Ascending aorta (tissue), 2 donors: ENCODE results near the gene AHCYL2. TPM values are rescaled to one million over a fixed set of nuclear protein-coding genes. Genes with fewer than 3 reads are reported as not detected.
A peak's percentile ranks its signal among the peaks of the same experiment; 100 is the strongest.

Experiments
- DNase-seq, 2 donors: peaks; one replicate each; pipeline ENCODE4 v3.0.0-alpha.2; 2019; ENCODE audit warnings: low spot score in 2 of 2
- H3K27ac ChIP-seq, 2 donors: fragments of 200-600 bp; sonication (generic); one replicate each; pipeline ENCODE4 v1.5.1; 2016 to 2017; ENCODE audit warnings: mild to moderate bottlenecking in 1 of 2
- H3K27me3 ChIP-seq: fragments of 200-600 bp; sonication (generic); one replicate; pipeline ENCODE4 v1.5.1; 2017
- H3K36me3 ChIP-seq, 2 donors: fragments of 200-600 bp; sonication (generic); one replicate each; pipeline ENCODE4 v1.5.1; 2016
- H3K4me1 ChIP-seq, 2 donors: fragments of 200-600 bp; sonication (generic); one replicate each; pipeline ENCODE4 v1.5.1; 2016 to 2017; ENCODE audit warnings: mild to moderate bottlenecking in 1 of 2
- H3K4me3 ChIP-seq, 2 donors: fragments of 200-600 bp; sonication (generic); one replicate each; pipeline ENCODE4 v1.5.1; 2016 to 2017; ENCODE audit warnings: mild to moderate bottlenecking in 1 of 2
- H3K9me3 ChIP-seq, 2 donors: fragments of 200-600 bp; sonication (generic); one replicate each; pipeline ENCODE4 v1.5.1; 2016
- intact Hi-C: fragments of 100-400 bp; cut with DNase I; formaldehyde crosslinking; loops from one replicate; pipeline ENCODE4 v1.15.1; 2023
- total RNA-seq: library from RNA; depleted of rRNA; stranded (reverse); fragments of >200 nt; gene quantifications from one replicate; pipeline ENCODE4 v1.1.0, GENCODE V29; 2016
- TF ChIP-seq, protein P1 (sequence below), 3 experiments: fragments of 200-600 bp in 2 of 3; fragments of 450-650 bp in 1 of 3; sonication (generic) in 2 of 3; IDR thresholded peaks; one replicate each; pipeline ENCODE4 v1.5.1; 2016 to 2019; ENCODE audit warnings: antibody characterized with exemption in 3 of 3, mild to moderate bottlenecking in 1 of 3, moderate library complexity in 1 of 3

The AHCYL2 gene
- total RNA-seq, 1 donor from 2014 or later, result 62.9 TPM

DNA sequence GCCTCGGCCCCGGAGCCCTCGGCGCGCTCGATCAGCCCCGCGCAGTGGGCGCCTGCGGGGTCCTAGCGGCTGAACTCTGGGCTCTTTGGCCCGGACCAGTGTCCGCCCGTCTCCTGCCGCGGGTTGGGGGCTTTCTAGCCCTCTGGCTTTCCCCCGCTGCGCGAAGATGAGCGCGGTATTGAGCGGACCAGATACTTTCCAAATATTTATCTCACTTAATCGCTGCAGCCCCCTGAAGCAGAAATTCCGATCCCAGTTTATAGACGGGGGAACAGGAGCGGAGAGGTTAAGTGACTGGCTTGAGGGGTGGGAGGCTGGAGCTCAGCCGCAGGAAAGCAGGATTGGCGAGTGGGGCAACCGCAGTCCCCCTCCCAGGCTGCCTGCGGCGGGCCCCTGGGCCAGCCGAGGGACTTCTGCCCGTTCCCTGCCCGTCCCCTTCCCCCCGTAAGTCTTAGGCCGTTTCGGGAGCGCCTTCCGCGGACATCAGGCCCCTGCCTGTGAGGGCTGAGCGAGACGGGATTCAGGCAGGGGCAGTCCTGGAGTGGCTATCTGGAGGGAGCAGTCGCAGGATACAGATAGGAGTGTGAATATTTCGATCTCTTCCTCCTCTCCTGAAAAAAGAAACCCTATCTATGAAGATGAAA, 210.0 kb downstream of the AHCYL2 start:
- Histone ChIP-seq H3K27ac (peak overlapping the region in 1 of 2 donors; percentile 9), H3K4me1 (peaks cover 3 to 7% of the 10 kb centered on the region in 2 donors), H3K9me3 (no peaks in the 10 kb centered on the region), H3K4me3 (peak overlapping the region; percentile 75 to 80), H3K36me3 (no peaks in the 10 kb centered on the region), H3K27me3 (no peaks in the 10 kb centered on the region)
- TF ChIP-seq, protein P1, sequence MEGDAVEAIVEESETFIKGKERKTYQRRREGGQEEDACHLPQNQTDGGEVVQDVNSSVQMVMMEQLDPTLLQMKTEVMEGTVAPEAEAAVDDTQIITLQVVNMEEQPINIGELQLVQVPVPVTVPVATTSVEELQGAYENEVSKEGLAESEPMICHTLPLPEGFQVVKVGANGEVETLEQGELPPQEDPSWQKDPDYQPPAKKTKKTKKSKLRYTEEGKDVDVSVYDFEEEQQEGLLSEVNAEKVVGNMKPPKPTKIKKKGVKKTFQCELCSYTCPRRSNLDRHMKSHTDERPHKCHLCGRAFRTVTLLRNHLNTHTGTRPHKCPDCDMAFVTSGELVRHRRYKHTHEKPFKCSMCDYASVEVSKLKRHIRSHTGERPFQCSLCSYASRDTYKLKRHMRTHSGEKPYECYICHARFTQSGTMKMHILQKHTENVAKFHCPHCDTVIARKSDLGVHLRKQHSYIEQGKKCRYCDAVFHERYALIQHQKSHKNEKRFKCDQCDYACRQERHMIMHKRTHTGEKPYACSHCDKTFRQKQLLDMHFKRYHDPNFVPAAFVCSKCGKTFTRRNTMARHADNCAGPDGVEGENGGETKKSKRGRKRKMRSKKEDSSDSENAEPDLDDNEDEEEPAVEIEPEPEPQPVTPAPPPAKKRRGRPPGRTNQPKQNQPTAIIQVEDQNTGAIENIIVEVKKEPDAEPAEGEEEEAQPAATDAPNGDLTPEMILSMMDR (IDR thresholded peaks at IDR 0.05), result no peak
- intact Hi-C loops, result loop anchor here (2.0 kb wide), 1 partner anchor 210 kb away; the partner anchor contains the start of gene AHCYL2
- DNase-seq, result no peak

DNA sequence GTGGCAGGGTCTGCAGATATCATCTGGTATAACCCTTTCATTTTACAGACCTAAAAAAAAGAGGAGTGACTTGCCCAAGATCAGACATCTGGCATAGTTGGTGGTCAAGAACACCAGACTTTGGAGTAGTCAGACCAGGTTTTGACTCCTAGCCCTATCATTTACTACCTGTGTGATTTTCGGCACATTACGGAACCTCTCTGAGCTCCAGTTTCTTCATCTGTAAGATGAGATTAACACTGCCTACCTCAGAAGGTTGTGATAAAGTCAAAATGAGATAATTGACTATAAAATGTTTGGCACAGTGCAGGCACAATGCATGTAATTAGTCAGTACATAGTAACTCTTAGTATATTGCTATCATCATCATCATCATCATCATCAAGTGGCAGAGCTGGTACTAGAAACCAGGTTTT, 210.6 kb downstream of the AHCYL2 start:
- DNase-seq, result no peak
- no peak overlapping the region for H3K27ac ChIP-seq
- TF ChIP-seq, protein P1 (IDR thresholded peaks at IDR 0.05), result no peak
- H3K27me3 ChIP-seq, result no peaks in the 10 kb centered on the region
- H3K4me1 ChIP-seq, result peaks cover 3 to 7% of the 10 kb centered on the region in 2 donors
- peak overlapping the region in 1 of 2 donors; percentile 80 for H3K4me3 ChIP-seq
- H3K9me3 ChIP-seq, result no peaks in the 10 kb centered on the region
- H3K36me3 ChIP-seq, result no peaks in the 10 kb centered on the region
- intact Hi-C loops, result loop anchor here (2.0 kb wide), 1 partner anchor 211 kb away; the partner anchor contains the start of gene AHCYL2

DNA sequence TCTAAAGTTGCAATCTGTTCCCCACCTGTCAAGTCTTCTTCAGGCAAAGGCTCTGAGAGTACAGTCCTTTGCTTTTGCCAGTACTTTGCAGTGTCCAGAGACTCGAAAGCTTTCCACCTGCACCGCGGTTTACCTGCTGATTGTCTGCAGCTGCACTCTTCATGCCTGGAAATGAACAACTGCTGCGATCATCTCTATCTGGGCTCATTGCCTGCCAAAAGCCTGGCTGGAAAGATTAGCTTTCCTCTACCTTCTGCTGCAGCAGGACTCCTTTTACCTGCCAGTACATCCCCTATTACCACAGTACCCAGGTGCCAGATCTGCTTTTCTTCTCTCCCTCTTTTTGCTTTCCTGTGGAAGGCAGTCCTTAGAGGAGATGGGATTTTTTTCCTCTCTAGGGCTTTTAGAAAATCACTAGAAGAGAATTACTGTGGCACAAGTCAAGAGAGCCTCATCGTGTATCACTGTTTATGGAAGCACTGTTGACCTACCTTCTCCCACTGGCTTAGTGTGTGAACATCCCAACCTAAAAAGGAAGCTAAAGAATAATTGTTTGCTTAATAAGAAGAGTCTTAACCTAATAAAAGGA, 211.6 kb downstream of the AHCYL2 start:
- Histone ChIP-seq H3K27ac (no peak overlapping the region), H3K4me1 (peaks cover 3 to 7% of the 10 kb centered on the region in 2 donors), H3K27me3 (no peaks in the 10 kb centered on the region), H3K36me3 (no peaks in the 10 kb centered on the region), H3K9me3 (no peaks in the 10 kb centered on the region), H3K4me3 (no peak overlapping the region)
- TF ChIP-seq, protein P1 (IDR thresholded peaks at IDR 0.05), result no peak
- intact Hi-C loops, result no loop called here
- DNase-seq, result no peak

DNA sequence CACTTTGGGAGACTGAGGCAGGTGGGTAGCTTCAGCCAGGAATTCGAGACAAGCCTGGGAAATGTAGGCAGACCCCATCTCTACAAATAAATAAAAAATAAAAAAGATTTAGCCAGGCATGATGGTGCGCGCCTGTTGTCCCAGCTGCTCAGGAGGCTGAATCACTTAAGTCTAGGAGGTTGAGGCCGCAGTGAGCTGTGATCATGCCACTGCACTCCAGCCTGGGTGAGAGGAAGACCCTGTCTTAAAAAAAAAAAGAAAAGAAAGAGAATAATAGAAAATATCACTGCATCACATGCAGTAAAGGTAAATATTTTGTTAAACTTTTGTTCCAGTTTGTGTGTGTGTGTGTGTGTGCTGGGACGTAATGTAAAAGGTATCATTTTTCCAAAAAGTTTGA, 212.4 kb downstream of the AHCYL2 start:
- H3K4me3 ChIP-seq, result no peak overlapping the region
- no peaks in the 10 kb centered on the region for H3K27me3 ChIP-seq
- H3K36me3 ChIP-seq, result no peaks in the 10 kb centered on the region
- TF ChIP-seq, protein P1 (IDR thresholded peaks at IDR 0.05), result no peak
- H3K4me1 ChIP-seq, result peaks cover 3 to 7% of the 10 kb centered on the region in 2 donors
- no peak overlapping the region for H3K27ac ChIP-seq
- DNase-seq, result no peak
- intact Hi-C loops, result no loop called here
- H3K9me3 ChIP-seq, result no peaks in the 10 kb centered on the region

DNA sequence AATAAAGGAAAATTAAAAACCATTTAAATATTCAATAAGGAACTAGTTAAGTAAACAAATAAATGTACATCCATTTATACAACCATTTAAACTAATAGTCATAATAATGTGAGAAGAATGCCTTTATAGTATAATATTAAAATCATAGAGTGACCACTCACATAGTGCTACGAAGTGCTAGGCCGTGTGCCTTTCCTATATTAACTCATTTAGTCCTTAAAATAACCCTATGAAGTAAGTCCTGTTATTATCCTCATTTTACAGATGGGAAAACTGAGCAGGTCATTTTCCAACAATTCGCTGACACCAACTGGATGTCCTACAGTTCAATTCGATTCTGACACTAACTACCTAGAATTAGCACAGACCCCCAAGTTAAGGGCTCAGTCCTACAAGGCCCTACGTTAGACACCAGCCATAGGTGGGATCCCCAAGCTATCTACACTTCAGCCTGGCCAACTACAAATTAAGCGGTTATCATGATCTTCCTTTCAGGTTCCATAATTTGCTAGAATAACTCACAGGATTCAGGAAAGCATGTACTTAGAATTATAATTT, 213.5 kb downstream of the AHCYL2 start:
- intact Hi-C loops, result no loop called here
- H3K4me3 ChIP-seq, result no peak overlapping the region
- DNase-seq, result no peak
- TF ChIP-seq, protein P1 (IDR thresholded peaks at IDR 0.05), result no peak
- no peaks in the 10 kb centered on the region for H3K9me3 ChIP-seq
- H3K27ac ChIP-seq, result no peak overlapping the region
- H3K36me3 ChIP-seq, result no peaks in the 10 kb centered on the region
- H3K27me3 ChIP-seq, result no peaks in the 10 kb centered on the region
- H3K4me1 ChIP-seq, result peaks cover 3 to 7% of the 10 kb centered on the region in 2 donors
